ENCODE data around the gene SH3TC1.

GRCh38 chr4:8203052-8203401, 3.9 kb downstream of the SH3TC1 start:
- no peak for TF ChIP-seq TAF1 (IDR thresholded peaks at IDR 0.05; ENCODE audit: low read depth, low read length)
- no peak for TF ChIP-seq MAX (IDR thresholded peaks at IDR 0.05)
- TF ChIP-seq EZH2 (IDR thresholded peaks at IDR 0.05; ENCODE audit: low read depth, low read length, severe bottlenecking), result no peak
- TF ChIP-seq CTCF (IDR thresholded peaks at IDR 0.05; ENCODE audit: control extremely low read depth in 1 of 3, insufficient read depth in 1 of 3, low read depth in 1 of 3, low read length in 3 of 3), result no peak
- no peak for TF ChIP-seq SRF (IDR thresholded peaks at IDR 0.05; ENCODE audit: low read depth, low read length)
- TF ChIP-seq POLR2AphosphoS5 (IDR thresholded peaks at IDR 0.05; ENCODE audit: low read depth, low read length), result no peak
- no peak for TF ChIP-seq RBBP5 (IDR thresholded peaks at IDR 0.05; ENCODE audit: borderline replicate concordance, low read depth, low read length)
- TF ChIP-seq POLR2A (IDR thresholded peaks at IDR 0.05; ENCODE audit: control extremely low read depth in 1 of 2, low read depth in 2 of 2, low read length in 2 of 2), result no peak
- no peak for TF ChIP-seq SUZ12 (IDR thresholded peaks at IDR 0.05; ENCODE audit: low read length)
